ENCODE measurements around the gene LPIN2.
A peak's percentile ranks its signal among the peaks of the same experiment; 100 is the strongest.

The LPIN2 gene

GRCh38 chr18:2976218-2977132, 36.5 kb downstream of the LPIN2 start:
- Histone ChIP-seq H4K8ac (ENCODE audit: low read depth, low read length) (no peak overlapping the region), H3K79me2 (ENCODE audit: control insufficient read depth, insufficient read depth, low read length, poor library complexity) (no peaks in the 10 kb centered on the region), H3K79me1 (ENCODE audit: low read length) (no peaks in the 10 kb centered on the region), H3K4me3 (ENCODE audit: low read depth, low read length) (no peak overlapping the region), H2BK5ac (ENCODE audit: low read depth, low read length, poor library complexity) (no peak overlapping the region), H3K4ac (ENCODE audit: low read depth, low read length) (peak overlapping the region; percentile 10), H4K12ac (ENCODE audit: low read depth, low read length) (no peak overlapping the region), H3K9me3 (ENCODE audit: insufficient read depth, low read depth, low read length) (no peaks in the 10 kb centered on the region), H3K27ac (ENCODE audit: low read depth, low read length) (no peak overlapping the region), H2BK12ac (ENCODE audit: low read length) (no peak overlapping the region), H3K36me3 (ENCODE audit: control insufficient read depth in 1 of 2, insufficient read depth in 2 of 2, low read length in 2 of 2) (no peaks in the 10 kb centered on the region), H4K91ac (ENCODE audit: low read depth, low read length) (no peak overlapping the region), H3K9ac (ENCODE audit: low read length) (no peak overlapping the region), H3K4me1 (ENCODE audit: control insufficient read depth in 1 of 2, insufficient read depth in 2 of 2, low read length in 2 of 2) (peaks cover 2 to 3% of the 10 kb centered on the region in 2 experiments), H3K4me2 (ENCODE audit: low read length) (no peak overlapping the region), H3K23ac (ENCODE audit: low read length) (no peak overlapping the region), H2BK120ac (ENCODE audit: insufficient read depth, low read length, poor library complexity) (no peak overlapping the region), H2AFZ (ENCODE audit: insufficient read depth, low read length, poor library complexity) (no peak overlapping the region), H3K27me3 (ENCODE audit: insufficient read depth, low read length) (no peaks in the 10 kb centered on the region), H2AK5ac (ENCODE audit: low read length) (no peak overlapping the region), H3K18ac (ENCODE audit: low read length) (no peak overlapping the region), H3K14ac (ENCODE audit: low read length) (no peak overlapping the region)
- no CpG with 5 or more reads among the region's 8 CpGs for WGBS (ENCODE audit: extremely low coverage, insufficient coverage, insufficient read length)
- DNase-seq: no peak

GRCh38 chr18:2974731-2975130, 38.2 kb downstream of the LPIN2 start:
- Histone ChIP-seq H3K79me2 (ENCODE audit: control insufficient read depth, insufficient read depth, low read length, poor library complexity) (no peaks in the 10 kb centered on the region), H3K79me1 (ENCODE audit: low read length) (no peaks in the 10 kb centered on the region), H3K23ac (ENCODE audit: low read length) (no peak overlapping the region), H4K91ac (ENCODE audit: low read depth, low read length) (peak overlapping the region; percentile 18), H3K4me2 (ENCODE audit: low read length) (no peak overlapping the region), H3K14ac (ENCODE audit: low read length) (no peak overlapping the region), H3K9me3 (ENCODE audit: insufficient read depth, low read depth, low read length) (no peaks in the 10 kb centered on the region), H2BK120ac (ENCODE audit: insufficient read depth, low read length, poor library complexity) (peak overlapping the region; percentile 31), H3K4me1 (ENCODE audit: control insufficient read depth in 1 of 2, insufficient read depth in 2 of 2, low read length in 2 of 2) (peaks cover 5 to 8% of the 10 kb centered on the region in 2 experiments), H4K12ac (ENCODE audit: low read depth, low read length) (no peak overlapping the region), H2AFZ (ENCODE audit: insufficient read depth, low read length, poor library complexity) (no peak overlapping the region), H3K27ac (ENCODE audit: low read depth, low read length) (no peak overlapping the region), H3K27me3 (ENCODE audit: insufficient read depth, low read length) (no peaks in the 10 kb centered on the region), H3K18ac (ENCODE audit: low read length) (no peak overlapping the region), H4K8ac (ENCODE audit: low read depth, low read length) (peak overlapping the region; percentile 2), H2BK12ac (ENCODE audit: low read length) (peak overlapping the region; percentile 44), H2BK5ac (ENCODE audit: low read depth, low read length, poor library complexity) (no peak overlapping the region), H3K36me3 (ENCODE audit: control insufficient read depth in 1 of 2, insufficient read depth in 2 of 2, low read length in 2 of 2) (no peaks in the 10 kb centered on the region), H2AK5ac (ENCODE audit: low read length) (no peak overlapping the region), H3K9ac (ENCODE audit: low read length) (no peak overlapping the region), H3K4ac (ENCODE audit: low read depth, low read length) (no peak overlapping the region), H3K4me3 (ENCODE audit: low read depth, low read length) (no peak overlapping the region)
- WGBS (ENCODE audit: extremely low coverage, insufficient coverage, insufficient read length): no CpG with 5 or more reads among the region's 3 CpGs
- DNase-seq: peak; percentile 45 to 59

GRCh38 chr18:2971741-2972552, 41.0 kb downstream of the LPIN2 start:
- Histone ChIP-seq H3K27me3 (ENCODE audit: insufficient read depth, low read length) (no peaks in the 10 kb centered on the region), H3K27ac (ENCODE audit: low read depth, low read length) (no peak overlapping the region), H3K23ac (ENCODE audit: low read length) (no peak overlapping the region), H2AFZ (ENCODE audit: insufficient read depth, low read length, poor library complexity) (no peak overlapping the region), H3K4me2 (ENCODE audit: low read length) (no peak overlapping the region), H3K18ac (ENCODE audit: low read length) (no peak overlapping the region), H4K12ac (ENCODE audit: low read depth, low read length) (no peak overlapping the region), H3K9me3 (ENCODE audit: insufficient read depth, low read depth, low read length) (no peaks in the 10 kb centered on the region), H3K79me2 (ENCODE audit: control insufficient read depth, insufficient read depth, low read length, poor library complexity) (no peaks in the 10 kb centered on the region), H2BK5ac (ENCODE audit: low read depth, low read length, poor library complexity) (no peak overlapping the region), H2AK5ac (ENCODE audit: low read length) (no peak overlapping the region), H3K4me1 (ENCODE audit: control insufficient read depth in 1 of 2, insufficient read depth in 2 of 2, low read length in 2 of 2) (peaks cover 5% of the 10 kb centered on the region in 2 experiments), H3K9ac (ENCODE audit: low read length) (no peak overlapping the region), H3K36me3 (ENCODE audit: control insufficient read depth in 1 of 2, insufficient read depth in 2 of 2, low read length in 2 of 2) (no peaks in the 10 kb centered on the region), H4K8ac (ENCODE audit: low read depth, low read length) (no peak overlapping the region), H4K91ac (ENCODE audit: low read depth, low read length) (no peak overlapping the region), H2BK12ac (ENCODE audit: low read length) (no peak overlapping the region), H3K4ac (ENCODE audit: low read depth, low read length) (no peak overlapping the region), H3K14ac (ENCODE audit: low read length) (no peak overlapping the region), H3K79me1 (ENCODE audit: low read length) (peaks cover 2% of the 10 kb centered on the region), H3K4me3 (ENCODE audit: low read depth, low read length) (no peak overlapping the region), H2BK120ac (ENCODE audit: insufficient read depth, low read length, poor library complexity) (no peak overlapping the region)
- peak in 1 of 2 donors; percentile 32 for DNase-seq
- WGBS (ENCODE audit: extremely low coverage, insufficient coverage, insufficient read length): no CpG with 5 or more reads among the region's 18 CpGs

- H2BK5ac ChIP-seq (ENCODE audit: low read depth, low read length, poor library complexity): no peak overlapping the region
- no peak overlapping the region for H3K9ac ChIP-seq (ENCODE audit: low read length)
- H2AFZ ChIP-seq (ENCODE audit: insufficient read depth, low read length, poor library complexity): no peak overlapping the region
Observed at GRCh38 chr18:2970772-2971659, 41.9 kb downstream of the LPIN2 start.

More at GRCh38 chr18:2970772-2971659, 41.9 kb downstream of the LPIN2 start:
- Histone ChIP-seq H3K79me1 (ENCODE audit: low read length) (peaks cover 2% of the 10 kb centered on the region), H3K14ac (ENCODE audit: low read length) (no peak overlapping the region), H3K27ac (ENCODE audit: low read depth, low read length) (no peak overlapping the region), H2BK12ac (ENCODE audit: low read length) (no peak overlapping the region), H3K4me2 (ENCODE audit: low read length) (no peak overlapping the region), H3K9me3 (ENCODE audit: insufficient read depth, low read depth, low read length) (no peaks in the 10 kb centered on the region), H3K36me3 (ENCODE audit: control insufficient read depth in 1 of 2, insufficient read depth in 2 of 2, low read length in 2 of 2) (no peaks in the 10 kb centered on the region), H4K91ac (ENCODE audit: low read depth, low read length) (no peak overlapping the region), H3K27me3 (ENCODE audit: insufficient read depth, low read length) (no peaks in the 10 kb centered on the region), H3K79me2 (ENCODE audit: control insufficient read depth, insufficient read depth, low read length, poor library complexity) (no peaks in the 10 kb centered on the region), H4K12ac (ENCODE audit: low read depth, low read length) (no peak overlapping the region), H3K23ac (ENCODE audit: low read length) (no peak overlapping the region), H3K4me1 (ENCODE audit: control insufficient read depth in 1 of 2, insufficient read depth in 2 of 2, low read length in 2 of 2) (peaks cover 5% of the 10 kb centered on the region in 2 experiments), H4K8ac (ENCODE audit: low read depth, low read length) (no peak overlapping the region), H3K18ac (ENCODE audit: low read length) (no peak overlapping the region), H2AK5ac (ENCODE audit: low read length) (no peak overlapping the region), H3K4me3 (ENCODE audit: low read depth, low read length) (no peak overlapping the region), H3K4ac (ENCODE audit: low read depth, low read length) (no peak overlapping the region), H2BK120ac (ENCODE audit: insufficient read depth, low read length, poor library complexity) (peak overlapping the region; percentile 34)
- no peak for DNase-seq
- no CpG with 5 or more reads among the region's 11 CpGs for WGBS (ENCODE audit: extremely low coverage, insufficient coverage, insufficient read length)

All from trophoblast cell (in vitro differentiated cells and primary cell).